ENCODE data around the gene CIB1. TPM values are rescaled to one million over a fixed set of nuclear protein-coding genes. Genes with fewer than 3 reads are reported as not detected.

CIB1 gene
- total RNA-seq, 1 experiment from 2014 or later, result 39.7 TPM

- Histone ChIP-seq H3K9me3 (ENCODE audit: low read depth, low read length, poor library complexity, severe bottlenecking) (no peaks in the 10 kb centered on the region), H3K27me3 (replicated peaks; ENCODE audit: insufficient read depth, low read depth, low read length, poor library complexity) (no peaks in the 10 kb centered on the region), H3K27ac (ENCODE audit: low read depth, low read length, poor library complexity, severe bottlenecking) (no peak overlapping the region), H3K36me3 (ENCODE audit: insufficient read depth, low read length, poor library complexity, severe bottlenecking) (no peaks in the 10 kb centered on the region), H3K4me3 (ENCODE audit: low read depth, low read length, poor library complexity, severe bottlenecking) (no peak overlapping the region), H3K4me1 (ENCODE audit: insufficient read depth, low read length, poor library complexity, severe bottlenecking) (no peaks in the 10 kb centered on the region)
- no peak for DNase-seq (ENCODE audit: low spot score)
- ChIA-PET CTCF (no interaction called here), POLR2A (ENCODE audit: low non-redundant PET) (no interaction called here)
- BruUV-seq (replicated peaks), result no TSS peak
- intact Hi-C loops (cut with micrococcal nuclease; ENCODE audit: unreplicated experiment), result no loop called here
- TF ChIP-seq CTCF (conservative IDR thresholded peaks at IDR 0.05; ENCODE audit: low read depth, low read length), result no peak
Measured at GRCh38 chr15:90181776-90182175, 52.0 kb downstream of the CIB1 start.

Other genes with a start within 250 kb of the CIB1 start
- 25.2 and 27.3 TPM in 2 replicates for gene ZNF710, start 232.6 kb downstream of the CIB1 start, total RNA-seq (2021)
- gene IDH2, start 131.5 kb downstream of the CIB1 start, total RNA-seq (2021), result 99.0 and 120 TPM in 2 replicates
- gene SEMA4B, start 32.6 kb downstream of the CIB1 start, total RNA-seq (2021), result 13.2 and 13.3 TPM in 2 replicates
- 4.7 and 5.2 TPM in 2 replicates for gene GDPGP1, start 268 bp upstream of the CIB1 start, total RNA-seq (2021)
- gene TTLL13, start 15.6 kb upstream of the CIB1 start, total RNA-seq (2021), result 0.33 TPM in 1 of 2 replicates, not detected in the other
- 125 and 135 TPM in 2 replicates for gene NGRN, start 31.7 kb upstream of the CIB1 start, total RNA-seq (2021)
- 1.5 and 5.4 TPM in 2 replicates for gene ZNF774, start 118.3 kb upstream of the CIB1 start, total RNA-seq (2021)
- 115 and 119 TPM in 2 replicates for gene IQGAP1, start 154.3 kb upstream of the CIB1 start, total RNA-seq (2021)

Measured in A673 (cell line).